HG03354 (cell line): ENCODE data around the gene FSTL4.

Experiments
- ATAC-seq: cut with Tn5 transposase; IDR thresholded peaks from one replicate; pipeline ENCODE4 v1.9.1; 2021; ENCODE audit warnings: mild to moderate bottlenecking; ENCODE audit not compliant: unreplicated experiment, poor library complexity, severe bottlenecking

The FSTL4 gene

GRCh38 chr5:133489632-133490031 is 122.7 kb downstream of the FSTL4 start:
- no peak for ATAC-seq

DNA sequence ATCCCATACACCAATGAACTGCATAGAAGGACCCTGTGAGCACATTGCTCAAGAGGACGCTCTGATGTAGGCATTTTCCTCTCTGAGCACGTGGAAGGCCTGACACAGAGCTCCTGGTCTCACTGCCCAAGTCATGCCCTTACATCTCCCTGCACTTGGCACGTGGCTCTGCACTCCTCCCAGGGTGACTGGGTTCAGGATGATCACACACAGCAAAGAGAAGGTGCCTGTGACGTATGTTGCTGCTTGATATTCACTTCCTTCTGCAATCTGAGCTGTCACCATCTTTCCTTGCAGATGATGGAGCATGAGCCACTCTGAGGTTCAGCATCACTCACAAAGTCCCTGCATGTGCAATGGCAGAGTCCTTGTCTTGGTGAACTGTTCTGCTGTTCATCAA is 125.2 kb downstream of the FSTL4 start:
- ATAC-seq = no peak

DNA sequence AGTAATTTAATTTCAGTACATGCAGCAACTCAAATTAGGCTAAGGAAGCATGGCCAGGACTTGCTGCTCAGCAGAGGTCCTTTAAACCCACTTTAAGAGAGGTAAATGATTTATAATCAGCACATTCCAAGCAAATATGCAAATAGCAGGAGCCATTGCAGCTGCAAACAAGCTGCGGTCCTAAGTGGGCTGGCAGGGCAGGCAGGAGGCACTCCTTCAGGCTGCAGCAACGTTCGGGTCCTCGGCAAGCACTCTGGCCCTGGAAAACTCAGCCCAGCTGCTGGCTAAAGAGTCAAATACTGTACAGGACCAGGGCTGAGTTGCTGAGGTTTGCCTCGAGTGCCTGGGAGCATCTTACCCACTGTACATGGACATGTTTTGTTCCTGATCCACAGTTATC is 126.9 kb downstream of the FSTL4 start:
- no peak for ATAC-seq

DNA sequence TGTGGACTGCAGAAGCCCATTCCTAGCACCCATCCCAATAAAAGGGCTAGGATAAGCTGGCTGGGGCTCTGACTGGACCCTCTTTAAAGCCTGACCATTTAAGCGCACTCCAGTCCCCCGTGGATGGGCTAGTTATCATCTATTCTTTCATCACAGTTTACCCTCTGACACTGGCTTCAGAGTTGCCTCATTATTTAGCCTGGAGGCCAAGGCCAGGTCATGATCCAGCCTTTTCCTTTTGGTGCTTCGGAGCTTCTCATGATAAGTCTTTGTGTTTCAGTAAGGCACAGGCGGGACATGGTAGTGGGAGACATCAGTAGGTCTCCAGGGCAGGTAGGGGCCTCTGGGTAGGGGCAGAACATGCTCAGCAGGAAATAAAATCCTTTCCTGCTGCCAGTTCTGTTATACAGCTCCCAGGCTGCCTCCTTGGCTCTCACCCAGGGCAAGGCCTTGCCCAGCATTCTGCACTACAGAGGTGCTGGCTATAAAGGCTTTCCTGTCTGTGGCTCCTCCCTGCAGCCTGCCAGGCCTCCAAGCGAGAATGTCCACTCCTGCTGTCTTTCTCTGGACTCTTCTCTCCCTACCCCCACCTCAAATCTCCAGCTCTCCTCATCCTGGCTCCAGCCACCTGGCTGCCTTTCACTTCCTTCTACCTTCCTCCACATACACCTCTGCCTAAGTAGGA is 128.8 kb downstream of the FSTL4 start:
- ATAC-seq = no peak

- ATAC-seq = no peak
Observed at GRCh38 chr5:133482028-133482427, 130.3 kb downstream of the FSTL4 start.

GRCh38 chr5:133480866-133481265 is 131.5 kb downstream of the FSTL4 start:
- no peak for ATAC-seq

- ATAC-seq = no peak
Observed at GRCh38 chr5:133480366-133480765, 132.0 kb downstream of the FSTL4 start.

DNA sequence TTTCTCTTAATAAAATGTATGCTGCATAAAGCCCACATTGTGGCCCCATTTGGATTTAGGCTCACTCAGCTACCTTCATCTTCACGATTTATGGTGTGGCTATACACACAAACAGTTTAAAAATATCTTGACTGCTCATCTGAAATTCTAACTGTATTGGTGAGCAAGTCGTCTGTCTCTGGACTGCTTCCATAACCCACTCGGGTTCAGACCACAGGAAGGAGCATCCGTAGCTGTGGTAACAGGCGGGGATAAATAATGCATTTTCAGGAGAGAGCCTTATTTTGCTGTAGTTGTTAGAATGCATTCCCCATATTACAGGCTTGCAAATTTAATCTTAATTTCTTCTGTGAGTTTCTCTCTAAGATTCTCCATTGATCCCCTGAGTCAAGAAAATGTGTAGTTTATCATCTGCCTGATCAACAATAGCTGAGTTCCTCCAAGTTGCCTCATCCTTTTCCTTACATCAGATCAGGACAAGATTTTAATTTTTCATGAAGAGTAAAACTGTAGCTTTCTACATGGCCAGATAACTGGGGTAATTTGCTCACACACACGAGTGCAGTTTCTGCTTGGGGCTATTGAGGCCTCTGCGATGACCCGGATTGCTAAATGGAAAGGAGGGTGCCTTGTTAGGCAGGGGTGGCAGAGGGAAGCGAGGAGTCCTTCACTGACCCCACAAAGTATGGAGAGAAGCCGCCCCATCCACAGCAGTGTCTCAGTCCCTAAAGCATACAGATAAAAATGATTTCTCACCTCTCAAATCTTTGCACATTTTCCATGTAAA is 133.9 kb downstream of the FSTL4 start:
- ATAC-seq = no peak

- no peak for ATAC-seq
Observed at GRCh38 chr5:133475986-133476385, 136.4 kb downstream of the FSTL4 start.

DNA sequence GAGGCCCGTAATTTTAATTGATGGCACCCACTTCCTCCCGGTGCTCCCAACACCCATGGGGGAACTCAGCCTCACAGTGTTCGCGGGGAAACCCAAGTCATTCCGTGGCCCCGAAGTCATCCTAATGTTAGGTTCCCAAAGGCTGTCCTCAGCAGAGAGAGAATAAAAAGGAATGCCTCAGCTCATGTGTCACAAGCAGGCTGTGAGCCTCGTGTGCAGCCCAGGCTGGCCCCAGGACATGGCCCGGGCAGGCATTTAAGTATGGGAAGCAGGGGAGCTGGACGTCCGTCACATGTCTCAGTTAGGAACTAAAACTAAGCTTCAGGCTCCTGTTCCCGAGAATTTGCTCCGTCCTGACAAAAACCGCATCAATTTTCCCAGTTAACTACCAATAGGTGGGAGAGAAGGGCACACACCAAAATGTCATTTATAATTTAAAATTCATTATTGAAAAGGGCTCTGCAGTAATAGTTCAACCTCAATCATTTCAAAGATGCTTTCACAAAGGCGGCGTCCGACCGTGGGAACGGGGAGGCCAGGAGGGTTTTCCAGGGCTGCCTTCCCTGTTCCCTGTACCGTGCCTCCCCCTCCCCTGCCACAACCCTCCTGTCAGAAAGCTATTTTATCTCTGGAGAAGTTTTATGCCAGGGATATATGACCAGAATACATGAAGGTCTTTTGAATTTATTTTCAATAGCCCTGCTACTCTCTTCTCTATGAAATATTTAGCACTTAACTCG is 137.3 kb downstream of the FSTL4 start:
- ATAC-seq = no peak

GRCh38 chr5:133473291-133473690 is 139.1 kb downstream of the FSTL4 start:
- ATAC-seq = no peak

DNA sequence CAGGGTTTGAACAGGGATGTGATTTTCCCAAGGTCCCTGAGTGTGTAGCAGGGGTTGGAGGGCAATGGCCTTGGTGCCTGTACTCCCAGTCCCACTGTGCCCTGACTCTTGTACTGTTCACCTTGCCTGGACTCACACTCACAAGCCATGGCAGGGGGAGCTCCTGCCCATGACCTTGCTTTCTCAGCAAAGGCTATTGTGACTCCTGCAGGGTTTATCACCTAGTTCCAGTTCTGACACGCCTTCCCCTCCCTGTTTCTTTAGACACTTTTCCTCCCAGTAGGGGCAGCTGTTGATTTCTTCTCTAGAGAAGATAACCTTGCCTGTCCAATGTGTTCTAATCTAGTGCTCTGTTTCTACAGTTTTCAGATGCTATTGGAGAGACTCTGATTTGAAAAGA is 139.5 kb downstream of the FSTL4 start:
- no peak for ATAC-seq

DNA sequence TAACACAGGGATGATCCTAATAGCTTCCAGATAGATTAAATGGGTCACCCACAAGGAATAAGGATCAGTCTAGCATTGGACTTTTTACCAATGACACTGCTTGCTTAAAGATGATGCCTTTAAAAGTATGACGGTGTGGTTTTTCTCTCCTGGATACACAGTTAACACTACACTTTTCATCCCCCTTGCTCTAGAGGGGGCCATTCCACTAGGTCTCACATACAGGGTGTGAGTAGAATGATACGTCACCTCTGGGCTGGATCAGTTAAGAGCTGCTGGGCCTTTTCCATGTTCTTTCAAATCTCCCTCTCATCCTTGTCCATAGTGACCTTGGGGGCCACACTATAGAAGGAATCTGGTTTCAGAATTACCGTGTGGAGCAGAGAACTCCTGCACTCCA is 140.6 kb downstream of the FSTL4 start:
- ATAC-seq = no peak

GRCh38 chr5:133470841-133471240 is 141.5 kb downstream of the FSTL4 start:
- ATAC-seq = no peak

DNA sequence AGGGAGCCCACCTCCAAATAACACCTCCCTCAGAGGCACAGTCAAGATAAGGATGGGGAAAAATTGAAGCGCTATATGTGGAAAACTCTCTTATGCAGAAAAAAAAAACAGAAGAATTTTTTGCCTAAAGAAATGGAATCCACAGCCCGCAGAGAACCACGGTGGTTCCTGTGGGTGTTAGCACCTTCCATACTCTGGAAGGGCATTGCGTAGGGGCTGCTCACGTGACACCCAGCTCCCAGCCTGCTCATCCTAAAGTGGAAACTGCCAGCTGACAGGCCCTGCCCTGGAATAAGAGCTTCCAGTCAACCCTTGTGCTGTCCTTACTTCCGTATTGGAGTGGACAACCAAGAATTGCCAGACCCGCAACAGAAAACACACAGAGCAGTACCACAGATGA is 142.5 kb downstream of the FSTL4 start:
- no peak for ATAC-seq

DNA sequence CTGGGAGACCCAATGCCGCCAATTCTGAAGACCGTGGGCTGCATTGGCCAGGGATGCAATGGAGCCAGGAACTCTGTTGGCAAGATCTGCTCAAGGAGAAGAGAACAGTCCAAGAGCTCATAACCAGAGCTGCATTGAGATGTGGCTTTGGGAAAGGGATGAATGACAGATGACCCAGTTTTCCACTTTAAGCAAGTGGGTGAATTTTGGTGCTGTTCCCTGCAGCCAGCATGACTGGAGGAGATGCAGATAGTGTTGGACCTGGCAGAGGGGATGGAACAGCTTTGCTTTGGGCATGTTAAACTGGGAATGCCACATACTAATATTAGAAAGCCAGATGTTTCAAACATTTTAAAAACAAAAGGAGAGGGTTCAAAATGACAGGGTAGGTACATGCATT is 143.1 kb downstream of the FSTL4 start:
- ATAC-seq = no peak

DNA sequence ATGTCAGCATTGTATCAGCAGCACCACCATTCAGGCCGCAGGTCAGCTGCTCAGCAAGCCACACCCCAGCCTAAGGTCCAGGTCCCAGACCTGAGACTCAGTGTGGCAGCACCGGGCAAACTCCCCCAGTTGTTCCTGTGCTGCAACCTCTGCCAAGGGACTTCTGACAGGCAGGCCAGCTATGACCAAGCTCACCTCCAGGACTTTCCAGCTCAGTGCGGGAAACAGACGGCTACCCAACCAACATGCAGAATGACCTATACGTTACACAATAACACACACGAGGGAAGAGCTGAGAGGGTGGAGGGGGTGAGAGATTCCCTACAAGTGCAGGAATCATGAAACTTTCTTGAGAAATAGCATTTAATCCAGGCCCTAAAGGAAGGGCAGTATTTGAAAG is 143.7 kb downstream of the FSTL4 start:
- ATAC-seq = no peak

DNA sequence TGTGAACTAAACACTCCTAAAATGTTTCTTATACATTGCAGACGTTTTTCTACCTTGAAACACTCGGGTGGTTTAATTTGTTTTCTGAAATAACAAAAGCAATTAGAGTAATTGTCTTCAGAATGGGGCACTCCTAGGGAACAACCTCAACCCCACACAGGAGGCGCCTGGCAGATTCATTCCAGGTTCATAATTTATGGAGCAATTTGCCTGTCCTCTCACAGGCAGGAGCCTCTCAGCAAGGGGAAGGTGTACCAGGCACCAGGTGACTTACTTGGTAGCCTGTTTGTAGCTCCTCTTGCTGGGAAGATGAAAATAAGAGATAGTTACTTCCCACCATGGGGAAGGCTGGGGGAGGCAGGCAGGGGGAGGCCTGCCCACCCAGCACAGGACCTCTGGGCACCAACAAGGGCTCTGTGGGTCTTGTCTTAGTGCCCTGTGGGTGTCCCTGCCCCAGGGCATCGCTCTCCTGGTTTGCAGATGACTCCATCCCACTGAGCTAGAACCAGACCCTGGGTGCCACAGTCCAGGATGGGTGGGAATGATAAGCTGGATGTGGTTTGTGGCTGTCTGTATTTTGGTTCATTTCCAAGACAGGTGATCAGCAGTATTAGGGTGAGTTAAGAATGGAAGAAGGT is 144.4 kb downstream of the FSTL4 start:
- no peak for ATAC-seq

DNA sequence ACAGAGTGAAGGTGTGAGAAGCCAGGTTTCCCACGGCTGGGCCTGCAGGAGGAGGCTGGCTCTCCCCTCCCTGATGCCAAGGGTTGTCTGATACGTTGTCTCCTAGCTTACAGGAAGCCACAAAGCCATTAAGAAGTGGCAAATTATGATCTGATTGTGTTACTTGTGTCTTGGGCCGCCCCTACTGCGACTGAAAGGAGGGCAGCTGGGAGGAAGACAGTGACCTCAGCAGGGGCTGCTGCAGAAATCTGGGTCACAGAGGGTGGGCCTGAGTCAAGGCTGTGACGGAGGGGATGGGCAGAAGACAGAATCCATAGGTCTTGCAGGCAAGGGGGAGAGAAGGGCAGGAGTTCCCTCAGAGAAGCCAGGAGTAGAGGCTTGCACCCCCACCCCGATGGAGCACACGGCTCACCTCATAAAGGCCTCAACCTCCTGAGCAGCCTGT is 145.0 kb downstream of the FSTL4 start:
- ATAC-seq = no peak
